ENCODE results near the gene MAGI1.

DNA sequence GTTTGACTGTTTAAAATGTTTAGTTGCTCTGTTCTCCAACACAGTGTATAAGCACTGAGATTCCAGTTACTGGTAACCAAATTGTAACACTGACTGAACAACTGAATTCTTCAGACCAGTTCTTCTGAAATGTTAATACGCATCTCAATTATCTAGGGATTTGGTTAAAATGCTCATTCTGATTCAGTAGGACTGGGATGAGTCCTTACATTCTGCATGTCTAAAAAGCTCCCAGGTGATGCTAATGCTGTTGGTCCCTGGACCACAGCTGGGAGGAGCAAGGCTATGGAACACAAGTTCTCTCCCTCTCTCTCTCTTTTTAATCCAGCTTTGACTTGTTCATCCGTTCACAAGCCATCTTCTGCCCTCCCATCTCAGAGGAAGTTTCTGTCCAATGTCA, 380.3 kb downstream of the MAGI1 start:
- TF ChIP-seq CTCF (conservative IDR thresholded peaks at IDR 0.05) (no peak), ZFX (IDR thresholded peaks at IDR 0.05) (no peak)

All from C4-2B (cell line).